A549 treated with DMSO at 1 μM for 4 hours (cell line): Measurements from ENCODE around the gene CDKN2A. TPM values are rescaled to one million over a fixed set of nuclear protein-coding genes. Genes with fewer than 3 reads are reported as not detected.

Experiments
- total RNA-seq: library from RNA; stranded (reverse); fragments of 200-300 nt; extraction: Qiagen RNA extraction; gene quantifications from 5 replicates; pipeline ENCODE4 v1.2.3, GENCODE V29; 2022; ENCODE audit warnings: low read depth

The CDKN2A gene
- not detected in 5 replicates for total RNA-seq

DNA sequence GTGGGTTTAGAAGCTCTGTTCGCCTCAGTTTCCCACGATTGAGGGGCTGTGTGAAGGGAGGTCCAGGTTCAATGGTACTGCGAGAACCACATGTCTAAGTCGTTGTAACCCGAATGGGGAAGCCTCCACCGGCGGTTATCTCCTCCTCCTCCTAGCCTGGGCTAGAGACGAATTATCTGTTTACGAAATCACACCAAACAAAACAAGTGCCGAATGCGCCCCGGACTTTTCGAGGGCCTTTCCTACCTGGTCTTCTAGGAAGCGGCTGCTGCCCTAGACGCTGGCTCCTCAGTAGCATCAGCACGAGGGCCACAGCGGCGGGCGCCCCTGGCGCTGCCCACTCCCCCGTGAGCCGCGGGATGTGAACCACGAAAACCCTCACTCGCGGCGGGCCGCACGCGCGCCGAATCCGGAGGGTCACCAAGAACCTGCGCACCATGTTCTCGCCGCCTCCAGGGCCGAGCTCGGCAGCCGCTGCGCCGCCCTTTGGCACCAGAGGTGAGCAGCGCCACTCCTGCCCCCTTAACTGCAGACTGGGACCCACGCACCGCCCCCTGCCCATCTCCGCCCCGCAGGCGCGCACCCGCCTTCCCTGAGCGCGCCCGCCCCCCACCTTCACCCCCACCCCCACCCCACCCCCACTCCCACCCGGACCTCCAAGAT, at the start of gene CDKN2A:
CDKN2A (minus strand) TSS at position 500 of the 663 bp plus-strand sequence.

GRCh38 chr9:22008717-22009505, 14.7 kb upstream of the CDKN2A start, which contains the start of gene CDKN2B:
Gene CDKN2B, minus strand, starts transcription at chr9:22009305. Its CDS starts 352 bp downstream, at chr9:22008953.

GRCh38 chr9:21994556-21995005, 389 bp upstream of the CDKN2A start, which contains the start of gene CDKN2B-AS1:
Gene CDKN2B-AS1, plus strand, starts transcription at chr9:21994791.

Other genes with a start within 250 kb of the CDKN2A start
- gene MTAP, start 191.8 kb downstream of the CDKN2A start, total RNA-seq: 7.3 to 22.4 TPM (median 9.7 TPM) in 5 replicates
- not detected in 5 replicates for gene CDKN2B-AS1, start 399 bp upstream of the CDKN2A start, total RNA-seq
- gene CDKN2B, start 14.9 kb upstream of the CDKN2A start, total RNA-seq: not detected in 5 replicates